Prostate gland (tissue), 2 donors: ENCODE results near the gene BEND6.

Source experiments
- POLR2A ChIP-seq: fragments of 450-650 bp; IDR thresholded peaks from one replicate; pipeline ENCODE4 v1.6.1; 2016; ENCODE audit warnings: antibody characterized with exemption, mild to moderate bottlenecking
- TF ChIP-seq, protein P1 (sequence below), 4 experiments: fragments of 200-600 bp in 2 of 4; fragments of 450-650 bp in 2 of 4; sonication (generic) in 2 of 4; IDR thresholded peaks; 1 replicate in 3 of 4; 2 replicates in 1 of 4; pipeline ENCODE4 v1.5.1; 2016 to 2019; ENCODE audit warnings: antibody characterized with exemption in 4 of 4, mild to moderate bottlenecking in 2 of 4, moderate library complexity in 2 of 4

DNA sequence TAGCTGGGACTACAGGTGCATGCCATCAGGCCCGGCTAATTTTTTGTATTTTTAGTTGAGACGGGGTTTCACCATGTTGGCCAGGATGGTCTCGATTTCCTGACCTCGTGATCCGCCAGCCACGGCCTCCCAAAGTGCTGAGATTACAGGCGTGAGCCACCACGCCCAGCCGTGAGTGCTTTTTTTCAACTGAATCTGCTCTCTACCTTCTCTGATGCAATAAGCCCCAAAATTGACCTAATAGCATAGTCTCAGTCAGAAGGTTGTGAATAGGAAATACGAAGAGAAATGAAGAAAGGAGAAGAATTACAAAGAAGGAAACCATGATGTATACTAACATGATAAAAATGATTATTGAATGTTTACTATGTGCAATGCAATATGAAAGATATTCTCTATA, 33.2 kb downstream of the BEND6 start:
- TF ChIP-seq, protein P1, sequence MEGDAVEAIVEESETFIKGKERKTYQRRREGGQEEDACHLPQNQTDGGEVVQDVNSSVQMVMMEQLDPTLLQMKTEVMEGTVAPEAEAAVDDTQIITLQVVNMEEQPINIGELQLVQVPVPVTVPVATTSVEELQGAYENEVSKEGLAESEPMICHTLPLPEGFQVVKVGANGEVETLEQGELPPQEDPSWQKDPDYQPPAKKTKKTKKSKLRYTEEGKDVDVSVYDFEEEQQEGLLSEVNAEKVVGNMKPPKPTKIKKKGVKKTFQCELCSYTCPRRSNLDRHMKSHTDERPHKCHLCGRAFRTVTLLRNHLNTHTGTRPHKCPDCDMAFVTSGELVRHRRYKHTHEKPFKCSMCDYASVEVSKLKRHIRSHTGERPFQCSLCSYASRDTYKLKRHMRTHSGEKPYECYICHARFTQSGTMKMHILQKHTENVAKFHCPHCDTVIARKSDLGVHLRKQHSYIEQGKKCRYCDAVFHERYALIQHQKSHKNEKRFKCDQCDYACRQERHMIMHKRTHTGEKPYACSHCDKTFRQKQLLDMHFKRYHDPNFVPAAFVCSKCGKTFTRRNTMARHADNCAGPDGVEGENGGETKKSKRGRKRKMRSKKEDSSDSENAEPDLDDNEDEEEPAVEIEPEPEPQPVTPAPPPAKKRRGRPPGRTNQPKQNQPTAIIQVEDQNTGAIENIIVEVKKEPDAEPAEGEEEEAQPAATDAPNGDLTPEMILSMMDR (IDR thresholded peaks at IDR 0.05): no peak
- TF ChIP-seq POLR2A: no peak
